HG02852 (cell line): Measurements from ENCODE around the gene TSC1.
A peak's percentile ranks its signal among the peaks of the same experiment; 100 is the strongest.

Experiments
- ATAC-seq: cut with Tn5 transposase; IDR thresholded peaks from one replicate; pipeline ENCODE4 v1.9.1; 2021; ENCODE audit warnings: mild to moderate bottlenecking, moderate library complexity; ENCODE audit not compliant: unreplicated experiment

The TSC1 gene

DNA sequence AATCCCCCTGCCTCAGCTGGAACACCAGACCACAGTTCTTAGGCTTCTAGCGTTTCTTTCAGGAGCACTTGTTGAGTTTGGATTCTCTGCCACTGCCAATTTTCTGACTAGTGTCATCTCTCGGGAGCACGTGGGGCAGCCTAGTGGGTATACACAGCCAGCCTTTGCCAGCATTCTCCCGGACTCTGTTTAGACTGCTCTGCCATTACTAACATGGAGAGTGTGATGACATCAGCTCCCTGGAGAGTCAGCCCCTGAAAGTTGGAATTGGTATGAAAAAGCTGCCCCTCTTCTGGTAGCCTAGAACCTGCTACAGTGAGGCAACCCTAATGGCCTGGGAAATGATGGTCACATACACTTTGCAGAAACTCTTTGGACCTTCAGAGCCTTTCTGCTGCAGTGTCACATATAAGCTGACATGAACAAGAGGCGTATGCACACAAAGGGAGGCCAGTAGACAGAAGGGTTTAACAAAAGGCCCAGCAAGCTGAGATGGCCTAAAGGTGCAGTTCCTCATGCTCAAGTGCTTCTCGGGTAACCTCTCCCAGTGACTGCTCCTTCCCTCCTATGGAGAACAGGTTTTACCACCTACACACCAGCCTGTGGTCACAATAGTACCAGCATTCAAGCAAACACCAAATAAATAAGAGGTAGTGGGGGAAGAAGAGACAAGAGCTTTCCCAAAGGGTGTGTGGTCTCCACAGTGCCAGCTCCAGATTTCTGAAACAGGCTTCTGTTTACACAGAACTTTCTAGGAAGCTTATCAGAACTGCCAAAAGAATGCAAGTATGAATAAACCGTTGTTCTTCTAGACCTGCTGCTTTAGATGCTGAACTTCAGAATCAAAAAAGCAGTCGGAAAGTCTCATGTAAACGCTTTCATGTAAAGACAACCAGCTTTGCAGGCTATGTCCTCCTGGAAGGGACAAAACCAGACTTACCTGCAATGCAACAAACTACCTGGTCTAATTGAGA lies 49.3 kb downstream of the TSC1 start:
- ATAC-seq, result no peak

DNA sequence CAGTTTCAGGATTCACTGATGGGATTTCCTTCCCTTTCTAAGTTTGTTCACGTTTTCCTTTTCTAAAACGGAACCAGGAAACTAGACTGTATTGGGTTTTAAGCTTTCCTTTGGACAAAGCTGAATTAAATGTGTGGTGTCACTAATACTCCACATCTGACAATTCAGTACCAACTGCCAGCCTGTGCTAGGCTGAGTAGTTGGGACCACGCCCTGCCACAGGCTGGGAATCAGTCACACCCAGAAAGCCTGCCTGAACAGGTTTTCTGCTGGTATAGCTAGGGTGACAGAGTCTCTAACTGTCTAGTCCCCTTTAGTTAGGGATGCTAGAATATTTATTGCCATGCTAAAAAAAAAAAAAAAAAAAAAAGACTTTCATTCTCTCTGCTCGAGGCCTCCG lies 50.1 kb downstream of the TSC1 start:
- ATAC-seq, result no peak

DNA sequence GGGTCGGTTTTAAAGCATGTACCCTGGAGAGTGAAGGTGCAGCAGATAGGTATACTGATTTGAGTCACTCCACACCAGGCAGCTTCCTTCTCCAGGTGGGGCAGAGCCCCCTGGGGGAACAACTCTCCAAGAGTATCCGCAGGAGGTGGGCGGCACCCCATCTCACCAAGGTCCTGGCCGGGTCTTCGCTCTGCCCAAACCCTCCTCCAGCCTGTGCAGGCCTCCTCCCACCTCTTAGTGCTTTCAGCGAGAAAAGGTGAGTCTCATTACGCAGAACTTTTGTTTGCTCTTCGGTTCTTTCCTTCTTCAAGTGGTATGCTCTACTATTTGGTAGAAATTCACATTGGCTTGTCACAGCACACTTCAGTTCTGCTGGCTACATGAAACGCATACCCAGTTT lies 52.0 kb downstream of the TSC1 start:
- ATAC-seq, result no peak

DNA sequence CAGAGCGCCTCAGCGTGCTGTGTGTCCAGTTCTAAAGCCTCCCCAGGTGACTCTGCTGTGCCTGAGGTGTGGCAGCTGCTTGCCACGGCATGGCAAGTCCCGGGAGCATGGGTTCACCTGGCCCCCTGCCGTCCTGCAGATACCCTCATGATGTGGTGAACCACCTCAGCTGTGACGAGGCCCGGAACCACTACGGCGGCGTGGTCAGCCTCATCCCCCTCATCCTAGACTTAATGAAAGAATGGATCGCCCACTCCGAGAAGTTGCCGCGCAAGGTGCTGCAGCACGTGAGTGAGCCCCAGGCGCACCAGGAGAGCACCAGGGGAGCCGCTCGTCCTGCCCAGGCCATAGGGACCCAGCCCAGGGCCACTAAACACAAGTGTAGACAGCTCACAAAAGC lies 56.3 kb downstream of the TSC1 start:
- no peak for ATAC-seq

DNA sequence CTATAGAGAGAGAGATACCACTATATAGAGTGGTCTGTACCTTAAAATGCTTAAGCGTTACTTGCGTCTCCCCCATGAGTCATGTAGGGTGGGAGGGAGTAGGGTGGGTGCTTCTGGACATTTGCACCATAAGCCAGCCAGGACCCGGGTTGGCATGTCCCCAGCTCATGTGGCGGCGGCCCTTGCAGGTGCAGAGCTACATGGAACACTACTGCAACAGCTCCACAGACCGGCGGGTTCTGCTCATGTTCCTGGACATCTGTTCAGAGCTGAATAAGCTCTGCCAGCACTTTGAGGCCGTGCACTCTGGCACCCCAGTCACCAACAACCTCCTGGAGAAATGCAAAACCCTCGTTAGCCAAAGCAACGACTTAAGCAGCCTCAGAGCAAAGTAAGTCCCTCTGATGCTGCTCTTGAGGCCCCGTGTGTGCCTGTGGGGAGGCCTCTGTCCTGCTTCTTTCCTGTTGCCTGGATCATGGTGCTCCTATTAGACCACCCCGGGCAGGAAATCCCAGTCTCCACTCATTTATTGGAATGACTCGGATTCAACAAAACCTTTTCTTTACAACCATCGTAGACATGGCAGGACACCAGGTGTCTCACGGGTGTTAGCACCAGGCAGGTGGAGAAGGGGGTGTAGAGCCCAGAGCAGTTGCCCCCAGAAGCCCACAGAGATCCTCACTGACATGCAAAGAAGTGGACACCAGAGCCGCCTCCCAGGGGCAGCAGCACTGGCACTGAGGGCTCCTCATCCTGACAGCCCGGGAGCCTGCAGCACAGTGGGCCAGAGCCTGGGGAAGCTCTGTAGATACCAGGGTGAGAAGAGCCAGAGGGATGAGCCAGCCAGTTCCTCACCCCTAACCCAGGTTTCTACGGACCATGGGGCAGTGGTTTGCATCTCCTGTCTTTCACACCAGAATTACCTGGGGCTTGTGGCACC lies 57.0 kb downstream of the TSC1 start:
- ATAC-seq, result no peak

DNA sequence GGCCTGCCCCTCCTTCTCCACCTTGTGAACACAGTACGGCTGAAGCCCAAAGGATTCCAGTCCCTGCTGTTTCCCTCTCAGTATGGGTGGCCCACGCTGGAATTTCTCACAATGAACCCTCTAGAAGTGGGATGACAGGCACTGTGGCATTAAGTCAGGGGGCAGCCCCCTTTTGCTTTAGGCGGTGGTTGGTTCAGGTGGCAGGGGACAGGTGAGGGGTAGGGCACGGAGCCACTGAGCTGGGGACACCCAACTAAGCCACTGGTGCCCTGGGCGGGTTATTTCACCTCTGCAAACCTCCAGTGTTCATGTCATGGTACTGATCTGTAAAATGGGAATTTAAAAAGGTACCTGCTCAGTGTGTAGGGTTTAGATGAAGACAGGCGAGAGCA lies 58.1 kb downstream of the TSC1 start:
- ATAC-seq, result no peak

DNA sequence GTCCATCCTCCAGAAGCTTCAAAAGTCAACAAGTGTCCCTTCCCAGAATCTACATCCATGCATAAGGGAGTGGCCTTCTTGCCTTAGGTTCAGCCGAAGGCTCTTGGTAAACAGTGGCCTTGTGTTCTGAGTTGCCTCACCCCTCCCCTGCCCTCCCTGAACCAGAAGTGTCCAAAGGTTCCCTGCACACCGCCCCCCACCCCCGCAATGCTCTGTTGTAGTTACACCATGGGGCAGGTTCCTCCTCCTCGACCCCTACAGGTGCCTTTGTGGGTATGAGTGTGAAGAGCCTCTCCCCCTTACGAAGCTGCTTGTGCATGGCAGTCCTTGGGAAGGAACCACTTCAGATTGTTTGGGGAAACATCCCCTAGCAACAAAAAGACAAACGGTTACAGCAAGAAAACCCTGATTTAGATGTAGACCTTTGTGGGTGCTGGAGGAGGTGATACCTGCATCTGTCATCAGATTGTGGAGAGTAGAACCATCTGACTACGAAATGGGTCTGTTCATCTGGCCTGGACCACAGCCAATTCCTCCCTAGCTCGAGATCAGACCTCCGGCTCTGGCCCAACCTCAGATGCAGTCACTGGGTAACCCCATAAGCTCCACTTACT lies 58.6 kb downstream of the TSC1 start:
- no peak for ATAC-seq

DNA sequence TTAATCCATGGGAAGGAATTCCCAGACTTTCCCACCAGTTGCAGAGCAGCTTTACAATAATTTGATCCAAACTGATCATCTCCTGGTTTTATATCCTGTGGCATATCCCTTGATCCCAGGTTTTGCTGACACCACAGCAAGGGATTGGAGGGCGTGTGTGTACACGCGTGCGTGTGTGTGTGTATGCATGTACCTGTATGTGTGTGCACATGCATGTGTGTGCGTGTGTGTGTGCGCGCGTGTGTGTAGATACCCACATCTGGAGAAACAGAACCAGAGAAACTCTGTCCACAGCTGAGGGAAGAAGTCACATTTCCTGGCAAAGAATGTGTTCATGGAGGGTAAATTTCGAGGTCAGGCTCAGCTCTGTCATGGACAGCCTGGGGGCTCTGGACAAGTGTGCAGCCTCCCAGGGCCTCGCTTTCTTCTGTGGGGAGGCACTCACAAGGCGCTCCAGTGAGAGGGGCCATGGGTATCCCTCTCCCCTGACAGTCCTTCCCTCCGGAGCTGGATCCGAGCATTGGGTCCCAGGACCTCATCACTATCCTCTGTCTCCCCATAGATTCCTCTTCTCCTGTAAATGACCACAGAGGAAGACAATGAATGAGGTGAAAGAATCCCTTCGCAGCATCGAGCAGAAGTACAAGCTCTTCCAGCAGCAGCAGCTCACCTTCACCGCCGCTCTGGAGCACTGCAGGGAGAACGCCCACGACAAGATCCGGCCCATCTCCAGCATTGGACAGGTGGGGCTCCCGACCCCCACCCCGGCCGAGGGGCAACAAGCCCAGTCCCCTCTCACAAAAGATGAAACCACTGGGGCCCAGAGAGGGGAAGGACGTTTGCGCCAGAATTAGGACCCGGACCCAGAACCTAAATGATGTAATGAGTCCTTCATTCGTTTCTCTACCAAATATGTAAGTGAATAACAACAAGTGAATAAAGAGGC lies 60.8 kb downstream of the TSC1 start:
- ATAC-seq, result no peak

DNA sequence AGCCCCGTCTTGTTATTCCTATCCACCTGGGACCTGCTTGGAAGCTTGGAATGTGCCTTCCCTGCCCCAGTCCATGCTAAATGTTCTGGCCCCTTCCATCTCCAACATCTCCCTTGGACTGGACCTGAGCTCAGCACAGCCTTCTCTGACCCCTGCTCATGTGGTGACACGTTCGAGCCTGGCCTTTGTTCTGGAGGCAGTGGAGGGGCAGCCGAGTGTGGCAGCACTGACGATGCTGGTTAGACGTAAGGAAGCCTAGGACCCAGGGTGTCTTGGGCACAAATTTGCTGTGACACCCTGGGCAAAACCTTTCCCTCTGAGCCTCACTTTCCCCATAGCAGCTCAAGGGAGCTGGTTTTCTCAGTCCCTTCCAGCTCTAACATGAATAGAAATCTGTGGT lies 61.8 kb downstream of the TSC1 start:
- ATAC-seq, result no peak

DNA sequence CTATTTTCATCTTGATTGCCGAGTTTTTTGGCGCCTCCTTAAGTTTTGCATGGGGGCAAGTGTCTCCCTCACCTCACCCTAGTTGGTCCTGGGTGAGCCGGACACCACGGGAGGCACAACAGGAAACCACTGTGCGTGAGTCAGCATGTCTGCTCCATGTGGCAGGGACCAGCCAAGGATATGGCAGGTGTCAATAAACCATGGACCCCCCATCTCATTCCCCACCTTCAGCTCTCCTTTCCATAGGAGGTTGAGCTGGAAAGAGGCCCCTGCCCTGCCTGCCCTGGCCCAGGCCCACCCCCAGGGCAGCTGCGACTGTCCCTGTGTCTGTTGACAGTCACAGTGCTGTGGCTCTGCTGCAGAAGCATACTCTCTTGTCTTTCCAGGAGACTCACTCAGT lies 62.6 kb downstream of the TSC1 start:
- ATAC-seq, result no peak

DNA sequence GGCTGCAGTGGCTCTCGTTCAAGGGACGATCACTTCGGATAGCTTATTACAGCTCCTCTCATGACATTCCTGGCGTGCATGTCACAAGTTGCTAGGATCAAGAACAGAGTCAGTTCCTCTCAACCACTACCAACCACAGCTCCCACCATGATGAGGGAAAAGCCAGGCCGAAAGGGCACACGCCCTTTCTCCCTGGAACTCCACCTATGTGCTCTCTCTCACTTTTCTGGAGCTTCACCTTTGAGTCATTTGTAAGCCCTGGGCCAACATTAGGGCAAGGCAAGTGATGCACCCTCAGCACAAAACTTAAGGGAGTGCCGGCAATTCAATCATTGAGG lies 64.1 kb downstream of the TSC1 start:
- no peak for ATAC-seq

DNA sequence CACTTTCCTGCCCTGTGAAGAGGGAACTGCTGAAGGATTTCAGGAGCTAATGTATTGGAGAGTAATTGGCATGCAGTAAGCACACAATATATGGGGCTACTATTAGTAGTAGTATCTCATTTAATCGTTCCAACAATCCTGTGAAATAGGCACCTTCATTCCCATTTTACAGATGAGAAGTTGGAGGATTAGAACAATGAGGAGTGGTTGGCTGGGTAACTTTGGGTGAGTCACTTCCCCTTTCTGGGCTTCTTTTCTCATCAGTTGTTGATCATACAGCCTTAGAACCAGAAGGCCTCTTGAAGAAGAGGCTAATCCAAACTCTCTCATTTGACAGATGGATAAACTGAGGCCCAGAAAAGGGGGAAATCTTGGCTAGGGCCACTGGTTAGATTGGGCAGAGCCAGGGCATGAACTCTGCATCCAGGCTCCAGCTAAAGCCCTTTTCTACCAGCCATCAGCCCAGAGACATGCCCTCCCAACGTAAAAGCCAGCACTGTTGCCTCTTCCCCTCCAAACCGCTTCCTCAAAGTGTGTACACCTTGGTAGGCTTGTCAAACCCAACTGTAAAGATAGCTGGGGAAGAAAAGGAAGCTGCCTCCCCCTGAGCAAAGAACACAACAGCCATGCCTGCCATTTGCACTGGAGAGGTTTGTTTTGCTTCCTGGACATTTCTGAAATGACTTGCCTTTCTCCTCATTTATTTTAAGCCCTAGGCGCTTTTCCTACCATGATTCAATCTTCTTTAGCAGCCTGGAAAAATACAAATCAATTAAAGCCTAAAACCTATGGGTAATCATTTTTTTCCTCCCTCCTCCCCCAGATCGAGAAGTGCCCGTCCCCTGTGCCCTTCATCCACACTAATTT lies 64.7 kb downstream of the TSC1 start:
- no peak for ATAC-seq

DNA sequence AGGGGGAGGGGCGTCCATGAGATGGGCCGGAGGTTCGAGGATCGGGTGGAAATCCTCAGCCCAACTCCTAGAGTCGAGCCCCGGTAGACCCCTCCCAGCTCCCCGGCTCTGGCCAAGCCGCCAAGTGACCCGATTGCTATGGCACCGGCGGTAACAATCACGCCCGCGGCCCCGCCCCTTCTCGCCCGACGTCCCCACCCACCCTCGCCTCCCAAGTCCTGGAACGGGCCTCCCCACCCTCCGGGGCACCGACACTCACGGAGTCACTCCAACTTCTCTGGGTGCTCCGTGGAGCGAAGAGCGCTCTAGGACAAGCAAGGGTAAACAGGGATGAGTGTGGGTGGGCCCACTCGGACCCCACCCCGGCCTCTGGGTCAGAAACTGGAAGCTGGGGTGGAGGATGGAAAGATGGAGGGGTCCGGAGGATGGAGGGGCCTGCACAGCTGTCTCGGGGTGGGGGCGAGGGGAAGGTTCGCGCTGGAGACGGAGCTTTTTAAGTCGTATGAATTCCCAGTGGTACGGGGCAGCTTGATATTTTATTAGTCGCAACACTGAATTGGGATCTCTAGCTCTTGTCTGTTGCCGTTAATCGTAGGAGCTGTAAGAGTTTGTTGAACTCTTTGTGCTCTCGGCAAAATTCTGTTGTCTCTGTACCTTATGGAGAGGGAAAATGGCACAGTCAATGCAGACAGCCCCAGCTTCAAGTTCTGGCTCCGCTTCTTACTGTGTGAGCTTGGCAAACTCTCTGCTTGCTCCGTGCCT lies 65.5 kb downstream of the TSC1 start, which contains the start of gene SPACA9:
TSS of gene SPACA9 (plus strand) at position 204 of the 762 bp plus-strand sequence. CDS start 5,050 bp downstream, outside the sequence.
- no peak for ATAC-seq

DNA sequence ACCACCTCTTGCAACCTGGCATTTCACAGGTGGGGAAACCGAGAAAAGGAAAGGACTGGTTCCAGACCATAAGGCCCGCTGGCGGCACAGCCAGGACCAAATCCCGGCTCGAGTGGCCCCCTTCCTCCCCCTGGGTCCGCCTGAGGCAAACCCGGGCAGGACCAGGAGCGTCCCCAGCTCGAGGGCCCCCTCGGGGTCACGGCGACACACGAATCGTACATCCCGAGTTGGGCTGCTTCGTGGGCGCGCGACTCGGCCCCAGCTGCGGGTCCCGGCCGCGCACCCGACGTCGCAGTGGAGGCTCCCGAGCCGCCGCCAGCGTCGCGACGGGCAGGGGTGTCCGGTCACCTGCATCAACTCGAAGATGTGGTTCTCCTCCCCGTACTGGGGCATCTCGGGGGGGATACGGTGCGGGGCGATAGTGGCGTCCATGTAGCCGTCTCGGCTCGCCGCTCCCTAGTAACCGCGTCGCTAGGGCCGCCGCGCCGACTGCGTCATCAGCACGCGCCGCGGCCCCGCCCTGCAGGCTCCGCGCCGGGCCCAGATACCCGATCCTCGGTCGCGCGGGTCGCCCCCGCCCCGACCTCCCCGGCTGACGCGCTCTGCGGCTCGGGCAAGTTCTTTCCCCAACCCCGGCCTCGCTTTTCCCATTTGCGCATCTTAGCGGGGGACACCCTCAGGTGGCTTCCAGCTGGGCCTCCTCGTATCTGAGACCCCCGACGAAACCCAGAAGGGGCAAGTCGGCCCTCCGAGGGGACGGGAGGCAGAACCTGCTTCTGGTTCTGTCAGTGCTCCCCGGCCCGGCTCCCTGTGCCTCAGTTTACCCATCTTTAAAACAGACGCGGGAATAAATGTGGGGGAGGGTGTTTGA lies 66.4 kb downstream of the TSC1 start, which contains the start of gene AK8:
TSS of gene AK8 (minus strand) at position 461 of the 871 bp plus-strand sequence. CDS start at position 432, 29 bp downstream.
- peak; percentile 62 for ATAC-seq

DNA sequence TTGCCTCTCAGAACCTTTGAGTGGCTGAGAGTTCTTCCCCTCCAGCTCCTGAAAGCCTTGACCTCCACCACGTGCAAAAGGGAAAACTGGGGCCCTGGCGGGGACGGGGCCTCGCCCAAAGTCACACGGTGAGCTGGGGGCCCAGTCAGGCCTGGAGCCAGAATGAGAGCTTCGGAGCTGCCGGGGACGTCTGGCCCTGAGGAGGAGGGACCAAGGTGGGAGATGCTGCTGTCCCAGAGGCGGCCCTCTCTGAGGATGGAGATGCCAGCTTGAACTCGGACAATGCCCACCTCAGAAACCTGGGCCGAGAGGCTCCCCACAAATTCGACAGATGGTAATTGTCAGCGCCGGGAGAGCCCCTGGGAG lies 67.0 kb downstream of the TSC1 start:
- ATAC-seq, result no peak

DNA sequence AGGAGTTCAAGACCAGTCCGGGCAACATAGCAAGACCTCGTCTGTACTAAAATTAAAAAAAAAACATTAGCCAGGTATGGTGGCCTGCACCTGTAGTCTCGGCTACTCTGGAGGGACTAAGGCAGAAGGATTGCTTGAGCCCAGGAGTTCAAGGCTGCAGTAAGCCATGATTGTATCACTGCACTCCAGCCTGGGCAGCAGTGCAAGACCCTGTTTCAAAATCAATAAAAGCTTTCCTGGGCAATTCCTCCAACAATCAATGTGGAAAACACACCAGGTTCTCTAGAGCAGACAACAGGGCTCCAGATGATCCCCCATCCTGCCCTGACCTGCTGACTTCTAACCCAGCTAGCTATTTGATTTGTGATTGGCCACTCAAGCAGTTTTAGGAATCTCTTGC lies 67.6 kb downstream of the TSC1 start:
- ATAC-seq, result no peak

DNA sequence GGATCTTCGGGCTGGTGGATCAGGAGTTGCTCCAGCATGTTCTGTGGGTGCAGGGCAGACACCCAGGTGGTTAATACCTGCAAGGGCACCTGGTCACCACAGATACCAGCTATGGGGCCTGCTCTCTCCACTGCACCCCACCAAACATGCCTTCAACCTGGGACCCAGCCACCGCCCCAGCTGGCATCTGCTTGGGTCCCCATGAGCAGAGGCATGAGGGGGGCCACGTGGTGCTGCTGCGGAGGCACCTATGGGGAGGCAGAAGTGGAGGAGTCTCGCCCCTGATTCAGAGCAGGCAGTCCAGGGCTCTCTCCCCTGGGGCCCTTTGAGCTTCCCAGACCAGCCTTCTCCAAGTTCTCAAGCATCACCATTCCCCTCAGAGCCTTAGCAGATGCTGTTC lies 69.3 kb downstream of the TSC1 start:
- ATAC-seq, result no peak
